HepG2 (cell line): ENCODE data around the gene TLE5. TPM values are rescaled to one million over a fixed set of nuclear protein-coding genes. Genes with fewer than 3 reads are reported as not detected.
A peak's percentile ranks its signal among the peaks of the same experiment; 100 is the strongest.

ENCODE experiments used
- EEA1 ChIP-seq: sonication (generic); formaldehyde crosslinking; IDR thresholded peaks from 2 replicates; pipeline ENCODE4 v1.5.1; 2020; ENCODE audit warnings: mild to moderate bottlenecking, missing genetic modification reagents, borderline replicate concordance
- FOXM1 ChIP-seq: sonication (generic); formaldehyde crosslinking; IDR thresholded peaks from 2 replicates; pipeline ENCODE4 v1.5.0; 2020; ENCODE audit warnings: missing genetic modification reagents
- HDAC1 ChIP-seq: sonication (generic); formaldehyde crosslinking; IDR thresholded peaks from 2 replicates; pipeline ENCODE4 v1.5.1; 2020; ENCODE audit warnings: mild to moderate bottlenecking, missing genetic modification reagents
- IRF2 ChIP-seq: IDR thresholded peaks from 2 replicates; pipeline ENCODE4 v1.6.1; 2018; ENCODE audit warnings: missing genetic modification reagents, missing compliant biosample characterization
- JARID2 ChIP-seq: sonication (generic); formaldehyde crosslinking; IDR thresholded peaks from 2 replicates; pipeline ENCODE4 v1.8.1; 2023; ENCODE audit warnings: missing genetic modification reagents, inconsistent platforms; ENCODE audit not compliant: insufficient replicate concordance
- MIER2 ChIP-seq: IDR thresholded peaks from 2 replicates; pipeline ENCODE4 v1.6.1; 2016; ENCODE audit warnings: missing biosample characterization, missing genetic modification reagents
- NFYC ChIP-seq: IDR thresholded peaks from 2 replicates; pipeline ENCODE4 v1.6.1; 2016; ENCODE audit warnings: missing genetic modification reagents, missing compliant biosample characterization
- NR2F6 ChIP-seq, 2 experiments: IDR thresholded peaks; 2 replicates each; pipeline ENCODE4 v1.6.1; 2016; ENCODE audit warnings: antibody characterized with exemption in 1 of 2, mild to moderate bottlenecking in 1 of 2
- PHF5A ChIP-seq: IDR thresholded peaks from one replicate; pipeline ENCODE4 v1.6.1; 2018; ENCODE audit warnings: low read depth, missing genetic modification reagents; ENCODE audit not compliant: unreplicated experiment
- RARA ChIP-seq: IDR thresholded peaks from 2 replicates; pipeline ENCODE4 v1.6.1; 2016; ENCODE audit warnings: missing genetic modification reagents, missing compliant biosample characterization
- SALL1 ChIP-seq: sonication (generic); formaldehyde crosslinking; IDR thresholded peaks from 2 replicates; pipeline ENCODE4 v1.8.0; 2022; ENCODE audit warnings: mild to moderate bottlenecking, missing genetic modification reagents
- SAP130 ChIP-seq: IDR thresholded peaks from 2 replicates; pipeline ENCODE4 v1.6.1; 2016; ENCODE audit warnings: low read depth
- SRSF1 ChIP-seq: fragments of 200-400 bp; formaldehyde crosslinking; optimal IDR thresholded peaks from 2 replicates; pipeline ENCODE3; 2017; ENCODE audit warnings: mild to moderate bottlenecking, low read depth, low read length, moderate library complexity
- TARDBP ChIP-seq: sonication (generic); formaldehyde crosslinking; IDR thresholded peaks from 2 replicates; pipeline ENCODE4 v1.8.0; 2022; ENCODE audit warnings: mild to moderate bottlenecking, missing genetic modification reagents
- TRIM24 ChIP-seq: sonication (generic); formaldehyde crosslinking; IDR thresholded peaks from 2 replicates; pipeline ENCODE4 v1.8.0; 2022; ENCODE audit warnings: mild to moderate bottlenecking, missing genetic modification reagents
- ZBTB21 ChIP-seq: sonication (generic); formaldehyde crosslinking; IDR thresholded peaks from 2 replicates; pipeline ENCODE4 v1.4.0; 2020; ENCODE audit warnings: missing genetic modification reagents
- ZFYVE20 ChIP-seq: sonication (generic); formaldehyde crosslinking; IDR thresholded peaks from 2 replicates; pipeline ENCODE4 v1.8.0; 2023; ENCODE audit warnings: low read depth, mild to moderate bottlenecking, moderate library complexity, missing genetic modification reagents, borderline replicate concordance
- ZNF260 ChIP-seq: sonication (generic); formaldehyde crosslinking; IDR thresholded peaks from 2 replicates; pipeline ENCODE4 v1.4.0; 2020; ENCODE audit warnings: missing genetic modification reagents, low read depth, mild to moderate bottlenecking, borderline replicate concordance
- ZNF451 ChIP-seq: sonication (generic); formaldehyde crosslinking; IDR thresholded peaks from 2 replicates; pipeline ENCODE4 v1.5.0; 2020; ENCODE audit warnings: mild to moderate bottlenecking, missing genetic modification reagents
- ZNF496 ChIP-seq: sonication (generic); formaldehyde crosslinking; IDR thresholded peaks from 2 replicates; pipeline ENCODE4 v1.8.1; 2023; ENCODE audit warnings: mild to moderate bottlenecking, moderate library complexity, missing genetic modification reagents; ENCODE audit not compliant: insufficient replicate concordance
- ZNF547 ChIP-seq: sonication (generic); formaldehyde crosslinking; IDR thresholded peaks from 2 replicates; pipeline ENCODE4 v1.5.1; 2020; ENCODE audit warnings: mild to moderate bottlenecking, missing genetic modification reagents
- ZNF558 ChIP-seq: sonication (generic); formaldehyde crosslinking; IDR thresholded peaks from 2 replicates; pipeline ENCODE4 v1.9.0; 2022; ENCODE audit warnings: mild to moderate bottlenecking, missing genetic modification reagents, borderline replicate concordance
- ZNF563 ChIP-seq: sonication (generic); formaldehyde crosslinking; IDR thresholded peaks from 2 replicates; pipeline ENCODE4 v1.8.0; 2022; ENCODE audit warnings: mild to moderate bottlenecking, moderate library complexity, missing genetic modification reagents
- ZNF569 ChIP-seq: sonication (generic); formaldehyde crosslinking; IDR thresholded peaks from 2 replicates; pipeline ENCODE4 v1.5.0; 2020; ENCODE audit warnings: mild to moderate bottlenecking, missing genetic modification reagents, moderate library complexity, borderline replicate concordance
- ZNF589 ChIP-seq: sonication (generic); formaldehyde crosslinking; conservative IDR thresholded peaks from 2 replicates; pipeline ENCODE4 v1.8.0; 2022; ENCODE audit warnings: mild to moderate bottlenecking, moderate library complexity, missing genetic modification reagents
- ZNF841 ChIP-seq: sonication (generic); formaldehyde crosslinking; IDR thresholded peaks from 2 replicates; pipeline ENCODE4 v1.8.1; 2023; ENCODE audit warnings: missing genetic modification reagents, borderline replicate concordance
- polyA plus RNA-seq, 8 experiments: library from polyadenylated mRNA; depleted of rRNA in 3 of 8; stranded (reverse) in 7 of 8; unstranded in 1 of 8; fragments of >200 nt; fragmentation: Illumina TruSeq in 4 of 8; extraction: Trizol in 4 of 8; gene quantifications; 2 replicates each; pipeline versions ENCODE4 v1.2.1 to v1.2.3, GENCODE V29; 2011 to 2016; ENCODE audit warnings: low read depth in 4 of 8, missing spikeins in 1 of 8, mixed read lengths in 1 of 8; ENCODE audit not compliant: insufficient read depth in 1 of 8
- total RNA-seq, 5 experiments: library from RNA; depleted of rRNA; stranded (reverse); fragments of >200 nt; fragmentation: Illumina TruSeq; extraction: Trizol; gene quantifications; 2 replicates each; pipeline ENCODE4 v1.2.3, GENCODE V29; 2016; ENCODE audit warnings: low read depth in 1 of 5
- TF ChIP-seq, protein P1 (sequence below): sonication (generic); formaldehyde crosslinking; IDR thresholded peaks from 2 replicates; pipeline ENCODE4 v1.5.1; 2020; ENCODE audit warnings: mild to moderate bottlenecking, missing genetic modification reagents
- TF ChIP-seq, protein P2 (sequence below): sonication (generic); formaldehyde crosslinking; IDR thresholded peaks from 2 replicates; pipeline ENCODE4 v1.4.0; 2020; ENCODE audit warnings: missing genetic modification reagents
- TF ChIP-seq, protein P3 (sequence below): sonication (generic); formaldehyde crosslinking; IDR thresholded peaks from 2 replicates; pipeline ENCODE4 v1.4.0; 2020; ENCODE audit warnings: missing genetic modification reagents

TLE5 gene
- total and polyA plus RNA-seq, 2 of the 13 experiments (the other 11 are each of a cell fraction or from before 2014, with no cell fraction given), result 62.8 to 189 TPM

GRCh38 chr19:3035542-3036118 is 26.7 kb downstream of the TLE5 start (continued):
- TF ChIP-seq, protein P1, sequence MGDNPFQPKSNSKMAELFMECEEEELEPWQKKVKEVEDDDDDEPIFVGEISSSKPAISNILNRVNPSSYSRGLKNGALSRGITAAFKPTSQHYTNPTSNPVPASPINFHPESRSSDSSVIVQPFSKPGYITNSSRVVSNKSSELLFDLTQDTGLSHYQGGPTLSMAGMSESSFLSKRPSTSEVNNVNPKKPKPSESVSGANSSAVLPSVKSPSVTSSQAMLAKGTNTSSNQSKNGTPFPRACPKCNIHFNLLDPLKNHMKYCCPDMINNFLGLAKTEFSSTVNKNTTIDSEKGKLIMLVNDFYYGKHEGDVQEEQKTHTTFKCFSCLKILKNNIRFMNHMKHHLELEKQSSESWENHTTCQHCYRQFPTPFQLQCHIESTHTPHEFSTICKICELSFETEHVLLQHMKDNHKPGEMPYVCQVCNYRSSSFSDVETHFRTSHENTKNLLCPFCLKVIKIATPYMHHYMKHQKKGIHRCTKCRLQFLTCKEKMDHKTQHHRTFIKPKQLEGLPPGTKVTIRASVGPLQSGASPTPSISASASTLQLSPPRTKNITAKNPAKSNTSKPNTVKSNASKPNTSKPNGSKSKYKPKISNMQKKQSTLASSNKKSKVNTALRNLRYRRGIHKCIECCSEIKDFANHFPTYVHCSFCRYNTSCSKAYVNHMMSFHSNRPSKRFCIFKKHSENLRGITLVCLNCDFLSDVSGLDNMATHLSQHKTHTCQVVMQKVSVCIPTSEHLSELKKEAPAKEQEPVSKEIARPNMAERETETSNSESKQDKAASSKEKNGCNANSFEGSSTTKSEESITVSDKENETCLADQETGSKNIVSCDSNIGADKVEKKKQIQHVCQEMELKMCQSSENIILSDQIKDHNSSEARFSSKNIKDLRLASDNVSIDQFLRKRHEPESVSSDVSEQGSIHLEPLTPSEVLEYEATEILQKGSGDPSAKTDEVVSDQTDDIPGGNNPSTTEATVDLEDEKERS (CRISPR knock-in tag), result no peak
- peak; percentile 95 for TF ChIP-seq NFYC (CRISPR knock-in tag)
- TF ChIP-seq ZNF496, result no peak
- 0 out of 2 replicates have a peak, but pooled peaks have one; percentile 56 for TF ChIP-seq ZNF569 (CRISPR knock-in tag)
- TF ChIP-seq, protein P2, sequence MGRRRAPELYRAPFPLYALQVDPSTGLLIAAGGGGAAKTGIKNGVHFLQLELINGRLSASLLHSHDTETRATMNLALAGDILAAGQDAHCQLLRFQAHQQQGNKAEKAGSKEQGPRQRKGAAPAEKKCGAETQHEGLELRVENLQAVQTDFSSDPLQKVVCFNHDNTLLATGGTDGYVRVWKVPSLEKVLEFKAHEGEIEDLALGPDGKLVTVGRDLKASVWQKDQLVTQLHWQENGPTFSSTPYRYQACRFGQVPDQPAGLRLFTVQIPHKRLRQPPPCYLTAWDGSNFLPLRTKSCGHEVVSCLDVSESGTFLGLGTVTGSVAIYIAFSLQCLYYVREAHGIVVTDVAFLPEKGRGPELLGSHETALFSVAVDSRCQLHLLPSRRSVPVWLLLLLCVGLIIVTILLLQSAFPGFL, result no peak
- TF ChIP-seq ZNF563, result no peak
- TF ChIP-seq ZNF558 (CRISPR knock-in tag), result no peak
- TF ChIP-seq TARDBP (CRISPR knock-in tag), result no peak
- TF ChIP-seq SAP130 (CRISPR knock-in tag), result peak; percentile 67
- TF ChIP-seq IRF2 (CRISPR knock-in tag), result no peak; the same call in 1 of the 2 replicates
- TF ChIP-seq SRSF1, result peak; percentile 68
- TF ChIP-seq NR2F6 (IDR thresholded peaks at IDR 0.05), result no peak
- no peak for TF ChIP-seq NR2F6 (CRISPR knock-in tag; IDR thresholded peaks at IDR 0.05)
- no peak for TF ChIP-seq TRIM24 (CRISPR knock-in tag)
- TF ChIP-seq EEA1, result no peak
- TF ChIP-seq ZNF547 (CRISPR knock-in tag), result no peak
- TF ChIP-seq FOXM1 (CRISPR knock-in tag), result no peak
- TF ChIP-seq HDAC1 (CRISPR knock-in tag), result no peak
- peak; percentile 11 for TF ChIP-seq SALL1
- TF ChIP-seq ZNF841, result no peak
- no peak for TF ChIP-seq PHF5A (CRISPR knock-in tag)
- TF ChIP-seq ZFYVE20 (CRISPR knock-in tag), result no peak
- TF ChIP-seq ZNF589 (CRISPR knock-in tag), result no peak
- no peak for TF ChIP-seq RARA (CRISPR knock-in tag)
- TF ChIP-seq, protein P3, sequence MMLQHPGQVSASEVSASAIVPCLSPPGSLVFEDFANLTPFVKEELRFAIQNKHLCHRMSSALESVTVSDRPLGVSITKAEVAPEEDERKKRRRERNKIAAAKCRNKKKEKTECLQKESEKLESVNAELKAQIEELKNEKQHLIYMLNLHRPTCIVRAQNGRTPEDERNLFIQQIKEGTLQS (CRISPR knock-in tag), result no peak
- TF ChIP-seq ZNF451 (CRISPR knock-in tag), result no peak
- TF ChIP-seq ZNF260, result no peak
- TF ChIP-seq ZBTB21 (CRISPR knock-in tag), result no peak
- no peak for TF ChIP-seq JARID2
- TF ChIP-seq MIER2, result no peak
